ENCODE measurements around the gene C1orf105.

- TF ChIP-seq CTCF (IDR thresholded peaks at IDR 0.05; ENCODE audit: low read depth, low read length, missing input control) = no peak
- no peak for TF ChIP-seq NR2F2 (IDR thresholded peaks at IDR 0.05)
- no peak for TF ChIP-seq YY1 (IDR thresholded peaks at IDR 0.05)
- no peak for TF ChIP-seq TAF1 (conservative IDR thresholded peaks at IDR 0.05)
- TF ChIP-seq JUND (IDR thresholded peaks at IDR 0.05) = no peak
- TF ChIP-seq GABPA (IDR thresholded peaks at IDR 0.05 in 1 of 2, conservative IDR thresholded peaks at IDR 0.05 in 1 of 2) = no peak
- TF ChIP-seq ZBTB33 (IDR thresholded peaks at IDR 0.05) = no peak
- no peak for TF ChIP-seq MAX (IDR thresholded peaks at IDR 0.05)
- TF ChIP-seq REST (IDR thresholded peaks at IDR 0.05) = no peak
- TF ChIP-seq EGR1 (IDR thresholded peaks at IDR 0.05; ENCODE audit: low read depth in 2 of 2) = no peak
- no peak for TF ChIP-seq RXRA (IDR thresholded peaks at IDR 0.05)
- TF ChIP-seq ATF3 (IDR thresholded peaks at IDR 0.05) = no peak
These were observed 1.6 kb downstream of the C1orf105 start for GRCh38 chr1:172421974-172422604.
